Endometrium (tissue), 2 donors: ENCODE data around the gene SIGLEC1.

Source experiments
- FAIRE-seq: peaks from 2 replicates; lab custom pipeline; 2012; peaks lifted over from hg19 to GRCh38; lab: Jason Lieb, UNC
- donor health status: control.
- donor health status: control.

The SIGLEC1 gene

DNA sequence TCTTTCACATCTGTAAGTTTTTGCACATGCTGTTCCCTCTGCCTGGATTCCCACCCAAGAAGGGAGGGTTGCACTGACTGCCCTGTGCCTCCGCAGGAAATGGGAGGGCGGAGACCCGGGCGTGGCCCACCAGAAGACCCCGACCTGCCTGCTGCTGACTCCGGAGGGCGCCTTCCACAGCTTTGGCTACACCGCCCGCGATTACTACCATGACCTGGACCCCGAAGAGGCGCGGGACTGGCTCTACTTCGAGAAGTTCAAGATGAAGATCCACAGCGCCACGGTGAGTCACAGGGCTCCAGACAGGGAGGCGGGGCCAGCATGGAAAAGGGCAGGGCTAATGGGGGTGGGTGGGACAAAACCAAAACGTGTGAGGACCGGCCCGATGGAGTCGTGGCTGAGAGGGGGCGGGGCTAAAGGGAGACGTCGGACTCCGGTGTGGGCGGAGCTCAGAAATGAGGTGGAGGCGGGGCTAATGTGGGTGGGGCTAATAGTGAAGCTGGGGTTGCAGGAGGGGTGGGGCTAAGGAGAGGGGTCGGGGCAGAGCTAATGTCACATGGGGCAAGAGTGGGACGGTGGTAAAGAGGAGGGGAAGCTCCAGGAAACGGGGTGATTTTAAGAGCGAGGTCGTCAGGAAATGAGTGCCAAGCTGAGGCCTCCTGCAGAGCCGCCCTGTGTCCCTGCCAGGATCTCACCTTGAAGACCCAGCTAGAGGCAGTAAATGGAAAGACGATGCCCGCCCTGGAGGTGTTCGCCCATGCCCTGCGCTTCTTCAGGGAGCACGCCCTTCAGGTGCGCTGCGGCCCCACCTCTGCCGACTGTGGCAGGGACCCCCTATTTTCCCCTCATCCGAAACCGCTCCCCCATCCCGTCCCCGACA, 32.6 kb upstream of the SIGLEC1 start:
- no peak for FAIRE-seq

DNA sequence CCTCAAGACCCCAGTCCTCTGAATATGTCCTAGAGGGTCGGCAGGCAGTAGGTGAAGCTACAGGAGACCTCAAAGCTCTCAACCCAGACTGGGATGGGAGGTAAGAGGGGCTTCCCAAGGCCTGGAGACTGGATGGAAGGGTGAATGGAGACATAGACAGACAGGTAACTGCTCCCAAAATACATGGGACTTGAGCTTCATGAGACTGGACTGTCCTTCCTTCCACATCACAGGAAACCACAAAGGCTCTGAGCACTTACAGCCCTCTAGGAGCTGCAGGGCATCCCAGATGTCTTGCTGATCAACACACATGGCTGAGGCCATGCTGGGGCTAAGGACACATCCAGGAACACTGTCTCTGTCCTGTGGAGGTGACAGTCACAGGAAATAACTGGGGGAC, 31.6 kb upstream of the SIGLEC1 start:
- FAIRE-seq = no peak

- no peak for FAIRE-seq
Observed at GRCh38 chr20:3743251-3743650, 30.9 kb upstream of the SIGLEC1 start.

DNA sequence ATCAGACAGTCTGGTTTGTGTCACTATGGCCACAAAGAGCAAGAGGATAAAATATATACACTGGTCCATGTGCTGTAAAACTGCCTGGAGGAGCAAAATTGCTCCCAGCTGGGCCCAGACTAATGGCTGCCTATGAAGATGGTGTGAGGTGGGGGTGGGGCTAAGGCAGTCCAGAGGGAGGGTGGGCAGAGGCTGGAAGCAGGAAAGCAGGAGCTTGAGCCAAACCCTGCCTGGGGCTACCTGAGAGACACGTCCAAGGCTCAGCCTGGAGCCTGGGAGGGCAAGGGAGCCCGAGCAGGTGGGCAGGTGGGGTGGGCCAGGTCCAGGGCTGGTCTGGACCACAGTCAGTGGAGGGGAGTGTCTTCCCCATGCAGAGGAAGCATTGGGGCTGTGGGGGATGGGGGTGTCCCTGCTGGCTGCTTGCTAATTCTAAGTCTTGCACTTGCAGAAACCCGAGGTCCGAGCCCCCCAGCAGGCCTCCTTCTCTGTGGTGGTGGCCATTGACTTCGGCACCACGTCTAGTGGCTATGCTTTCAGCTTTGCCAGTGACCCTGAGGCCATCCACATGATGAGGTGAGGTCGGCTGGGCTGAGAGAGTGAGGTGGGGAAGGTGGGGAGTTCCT, 29.5 kb upstream of the SIGLEC1 start:
- no peak for FAIRE-seq

DNA sequence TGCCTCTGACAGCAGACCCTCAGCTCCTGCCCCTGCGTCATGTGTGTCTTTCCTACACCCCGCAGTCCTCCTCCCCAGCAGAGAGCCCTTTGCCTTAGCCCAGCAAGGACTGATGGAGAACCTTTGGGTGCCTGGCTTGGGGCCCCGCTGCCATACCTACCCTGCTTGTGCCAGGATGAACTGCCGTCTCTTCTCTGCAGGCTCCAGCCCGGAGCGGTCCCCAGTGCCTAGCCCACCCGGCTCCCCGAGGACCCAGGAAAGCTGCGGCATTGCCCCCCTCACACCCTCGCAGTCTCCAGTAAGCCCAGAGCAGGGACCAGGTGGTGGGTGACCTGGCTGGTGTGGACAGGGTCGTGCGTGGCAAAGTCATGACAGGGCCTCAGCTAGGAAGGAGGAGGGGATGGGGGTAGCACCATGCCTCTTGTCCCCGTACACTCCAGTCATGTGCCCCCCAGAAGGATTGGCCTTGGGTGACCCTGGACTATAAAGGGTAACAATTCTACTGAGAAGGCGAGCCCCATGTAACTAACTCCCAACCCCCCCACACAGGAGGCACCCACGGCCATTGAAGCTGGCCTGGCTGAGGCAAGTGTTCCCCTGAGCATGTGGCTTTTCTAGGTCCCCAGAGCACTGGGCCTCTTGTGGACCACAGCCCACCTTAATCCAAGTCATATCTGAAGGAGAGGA, 28.4 kb upstream of the SIGLEC1 start:
- FAIRE-seq = no peak

GRCh38 chr20:3739926-3740451, 27.6 kb upstream of the SIGLEC1 start:
- FAIRE-seq = no peak

- FAIRE-seq = no peak
Observed at GRCh38 chr20:3739054-3739925, 26.9 kb upstream of the SIGLEC1 start.

GRCh38 chr20:3738111-3739053, 26.0 kb upstream of the SIGLEC1 start:
- no peak for FAIRE-seq

DNA sequence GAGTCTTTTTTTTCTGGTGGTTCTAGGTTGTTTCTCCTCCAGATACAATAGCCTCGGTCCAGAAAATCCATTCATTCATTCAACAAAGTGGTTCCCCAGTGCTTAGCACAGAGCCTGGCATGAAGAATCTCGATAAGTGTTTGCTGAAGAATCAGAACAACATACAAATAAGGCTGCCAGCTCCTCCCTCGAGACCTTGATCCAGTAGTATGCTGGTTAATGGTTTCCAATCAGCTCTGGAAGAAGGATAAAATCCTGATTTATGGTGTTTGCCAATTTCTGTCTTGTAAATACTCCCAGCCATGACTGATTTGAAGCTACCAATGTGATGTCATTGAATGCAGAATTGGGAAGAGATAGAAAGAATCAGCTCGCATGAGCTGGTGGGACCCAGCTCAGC, 23.4 kb upstream of the SIGLEC1 start:
- FAIRE-seq = no peak

DNA sequence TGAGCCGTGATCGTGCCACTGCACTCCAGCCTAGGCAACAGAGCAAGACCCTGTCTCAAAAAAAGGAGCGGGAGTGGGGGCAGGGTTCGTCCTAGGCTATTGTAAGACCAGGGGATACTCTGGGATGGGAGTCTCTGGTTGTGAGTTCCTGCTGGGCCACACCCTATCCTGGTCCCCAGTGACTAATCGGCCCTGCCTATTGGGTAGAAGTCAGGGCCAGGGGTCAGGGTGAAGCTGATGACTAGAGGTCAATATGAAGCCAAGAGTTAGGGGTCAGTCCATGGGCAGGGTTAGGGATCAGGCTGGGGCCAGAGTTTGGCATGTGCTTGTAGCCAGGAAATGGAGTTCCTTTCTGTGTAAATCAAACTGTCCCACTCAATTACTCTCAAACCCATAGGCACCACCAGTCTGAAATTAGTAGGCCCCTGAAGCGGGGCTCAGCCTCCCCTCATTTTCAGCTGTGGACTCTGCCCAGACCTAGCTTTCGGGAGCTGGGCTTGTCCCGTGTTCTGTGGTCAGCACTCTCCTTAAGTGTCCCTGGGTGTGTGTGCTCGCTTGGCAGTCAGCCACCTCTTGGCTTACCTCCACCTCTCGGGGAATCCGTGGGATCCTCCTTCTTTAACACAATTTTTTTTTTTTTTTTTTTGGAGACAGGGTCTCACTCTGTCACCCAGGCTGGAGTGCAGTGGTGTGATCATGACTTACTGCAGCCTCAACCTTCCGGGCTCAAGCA, 21.9 kb upstream of the SIGLEC1 start:
- no peak for FAIRE-seq

DNA sequence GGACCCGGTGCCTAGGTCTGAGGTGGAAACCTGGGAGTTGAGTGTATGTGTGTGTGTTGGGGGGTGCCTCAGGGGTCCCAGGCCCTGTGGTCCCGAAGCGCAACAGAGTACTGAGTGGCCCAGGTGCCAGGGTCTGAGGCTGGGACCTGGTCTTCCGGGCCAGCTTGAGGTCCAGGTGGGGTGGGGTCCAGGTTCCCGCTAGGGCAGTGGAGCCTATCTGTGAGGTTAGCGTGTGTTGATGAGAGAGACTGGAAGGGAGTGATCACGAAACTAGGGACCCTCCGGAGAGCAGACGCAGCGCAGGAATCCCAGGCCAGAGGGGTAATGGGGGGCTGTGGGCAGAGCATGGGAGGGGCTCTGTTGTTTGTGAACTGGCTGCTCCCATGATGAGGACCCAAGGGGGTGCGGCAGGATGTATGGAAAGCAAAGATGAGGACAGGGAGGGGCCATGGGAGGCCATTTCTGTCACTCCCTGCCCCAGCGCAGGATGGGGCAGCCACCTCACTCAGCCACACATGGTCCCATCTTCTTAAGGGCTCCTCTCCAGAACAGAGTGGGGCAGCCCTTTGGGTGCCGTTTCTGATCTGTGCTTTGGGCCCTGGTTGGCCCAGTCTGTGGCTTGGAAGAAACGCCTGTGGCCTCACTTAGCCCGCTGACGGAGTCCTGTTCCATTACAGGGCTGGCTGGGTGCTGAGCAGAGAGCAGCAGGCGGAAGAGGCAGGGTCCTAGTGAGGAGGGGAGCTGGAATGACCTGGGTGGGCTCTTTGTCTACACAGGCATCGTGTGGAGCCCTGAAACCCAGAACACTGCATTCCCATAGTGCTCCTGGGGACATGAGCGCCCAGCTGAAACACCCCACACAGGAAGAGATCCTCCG, 21.0 kb upstream of the SIGLEC1 start:
- no peak for FAIRE-seq

DNA sequence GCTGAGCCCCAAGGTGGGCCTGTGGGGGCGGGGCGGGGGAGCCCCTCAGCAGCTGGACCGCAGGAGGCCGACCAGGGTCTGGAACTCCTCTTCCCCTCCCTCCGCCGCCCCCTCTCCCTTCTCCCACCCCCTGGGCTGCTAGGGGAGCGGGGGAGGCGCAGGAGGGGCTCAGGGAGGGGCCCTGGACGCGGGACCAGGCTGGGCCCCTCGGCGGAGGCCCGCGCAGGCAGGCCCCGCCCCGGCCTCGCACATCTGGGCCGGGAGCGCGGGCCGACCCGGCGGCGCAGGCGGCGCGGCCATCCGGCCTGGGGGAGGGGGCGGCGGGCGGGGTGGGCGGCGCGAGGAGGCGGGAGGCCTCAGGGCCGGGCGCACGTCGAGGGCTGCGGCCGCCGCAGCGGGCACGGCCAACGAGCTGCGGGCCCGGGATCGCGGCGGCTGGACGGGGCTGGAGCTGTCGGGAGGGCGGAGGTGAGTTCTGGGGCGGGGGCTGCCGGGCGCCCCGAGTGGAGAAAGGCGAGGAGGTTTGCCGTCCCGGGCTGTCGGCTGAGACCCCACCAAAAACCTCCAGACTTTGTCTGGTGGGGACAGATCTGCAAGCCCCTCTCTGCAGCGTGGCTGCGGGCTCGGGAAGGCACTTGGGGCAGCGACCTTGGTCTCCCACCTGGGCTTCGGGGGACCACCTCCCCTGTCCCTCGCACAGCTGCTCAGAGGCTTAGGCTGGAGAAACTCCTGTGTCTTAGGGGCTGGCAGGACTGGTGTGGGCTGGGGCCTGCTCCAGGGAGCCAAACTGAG, 20.1 kb upstream of the SIGLEC1 start, which contains the start of gene HSPA12B:
HSPA12B (plus strand) TSS at position 359 of the 792 bp plus-strand sequence. CDS start 5,990 bp downstream, outside the sequence.
- FAIRE-seq = no peak

- FAIRE-seq = no peak
Observed at GRCh38 chr20:3731944-3732326, 19.5 kb upstream of the SIGLEC1 start.

- FAIRE-seq = no peak
Observed at GRCh38 chr20:3730803-3731672, 18.6 kb upstream of the SIGLEC1 start.

GRCh38 chr20:3729811-3730540, 17.6 kb upstream of the SIGLEC1 start:
- no peak for FAIRE-seq

DNA sequence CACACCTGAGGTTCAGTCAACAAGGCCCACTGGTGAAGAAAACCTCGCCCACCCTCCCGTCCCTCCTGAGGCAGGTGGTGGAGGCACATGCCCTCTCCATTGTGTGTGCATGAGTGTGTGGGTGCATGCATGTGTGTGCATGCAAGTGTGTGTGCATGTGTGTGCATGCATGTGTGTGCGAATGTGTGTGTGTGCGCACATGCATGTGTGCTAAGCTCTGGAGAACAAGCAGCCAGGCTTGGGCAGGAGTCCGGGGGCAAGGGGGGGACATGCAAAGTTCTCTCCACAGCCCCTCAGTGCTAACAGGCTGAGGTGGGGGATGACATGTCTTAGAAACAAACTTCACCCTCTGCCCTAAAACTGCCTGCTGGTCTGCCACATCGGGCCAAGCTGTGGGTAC, 17.0 kb upstream of the SIGLEC1 start:
- no peak for FAIRE-seq
